Omental fat pad (tissue), 4 donors: ENCODE measurements around the gene PALM. TPM values are rescaled to one million over a fixed set of nuclear protein-coding genes. Genes with fewer than 3 reads are reported as not detected.

Experiments used
- ATAC-seq: fragments of 150-250 bp; one replicate; pipeline ENCODE4 v1.9.1; 2016; ENCODE audit warnings: mild to moderate bottlenecking, moderate library complexity; ENCODE audit not compliant: low FRiP score
- DNase-seq: peaks from one replicate; pipeline ENCODE4 v3.0.0-alpha.2; 2019; ENCODE audit warnings: low spot score
- CTCF ChIP-seq, 3 donors: fragments of 450-650 bp; IDR thresholded peaks; one replicate each; pipeline ENCODE4 v1.5.1; 2016 to 2017; ENCODE audit warnings: antibody characterized with exemption in 3 of 3, mild to moderate bottlenecking in 3 of 3, moderate library complexity in 2 of 3
- total RNA-seq, 4 donors: library from RNA; depleted of rRNA; stranded (reverse); fragments of >200 nt; gene quantifications; one replicate each; pipeline ENCODE4 v1.1.0, GENCODE V29; 2016

The PALM gene
- total RNA-seq, 4 donors from 2014 or later: 44.6 to 119 (median 54.8) TPM

GRCh38 chr19:681029-682019 lies 27.4 kb upstream of the PALM start:
- no peak for TF ChIP-seq CTCF (IDR thresholded peaks at IDR 0.05)
- DNase-seq (no peak), ATAC-seq (no peak)

GRCh38 chr19:682678-683320 lies 25.9 kb upstream of the PALM start:
- TF ChIP-seq CTCF (IDR thresholded peaks at IDR 0.05): no peak
- no peak for ATAC-seq

GRCh38 chr19:685454-685931 lies 23.2 kb upstream of the PALM start:
- no peak for TF ChIP-seq CTCF (IDR thresholded peaks at IDR 0.05)
- DNase-seq: no peak
- ATAC-seq: no peak

More at GRCh38 chr19:682678-683320, 25.9 kb upstream of the PALM start:
- DNase-seq: no peak

GRCh38 chr19:686589-687297 lies 22.0 kb upstream of the PALM start:
- no peak for ATAC-seq
- no peak for TF ChIP-seq CTCF (IDR thresholded peaks at IDR 0.05)
- DNase-seq: no peak

GRCh38 chr19:687569-688166 lies 21.1 kb upstream of the PALM start:
- ATAC-seq (no peak), DNase-seq (no peak)
- TF ChIP-seq CTCF (IDR thresholded peaks at IDR 0.05): no peak

GRCh38 chr19:688214-688613 lies 20.5 kb upstream of the PALM start:
- no peak for TF ChIP-seq CTCF (IDR thresholded peaks at IDR 0.05)
- ATAC-seq: no peak
- DNase-seq: no peak
